ENCODE measurements around the gene ITGB1BP1. TPM values are rescaled to one million over a fixed set of nuclear protein-coding genes. Genes with fewer than 3 reads are reported as not detected.

Gene ITGB1BP1
- total and polyA plus RNA-seq, 8 donors, result 10.8 to 55.4 (median 22.7) TPM

DNA sequence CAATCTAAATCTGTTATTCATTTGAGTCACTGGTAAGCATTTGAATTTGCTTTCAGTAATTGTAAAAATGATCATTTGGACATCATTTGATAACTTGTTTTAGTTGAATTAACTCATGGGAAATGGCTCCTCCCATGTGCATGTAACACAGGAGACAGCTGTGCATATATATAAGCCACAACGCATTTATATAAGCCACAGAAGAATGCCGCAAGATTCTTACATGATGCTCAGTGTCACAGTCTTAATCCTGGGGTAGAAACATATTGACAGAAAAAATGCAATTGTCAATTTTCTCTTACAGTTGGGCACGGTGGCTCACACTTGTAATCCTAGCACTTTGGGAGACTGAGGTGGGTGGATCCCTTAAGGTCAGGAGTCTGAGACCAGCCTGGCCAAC, 37.8 kb upstream of the ITGB1BP1 start:
- 96 to 100% methylated on average over 3 of the region's 3 CpGs for WGBS, 2 donors
- no peaks in the 10 kb centered on the region for H3K27me3 ChIP-seq

GRCh38 chr2:9460441-9461017, 37.2 kb upstream of the ITGB1BP1 start:
- Histone ChIP-seq H3K9me3 (no peaks in the 10 kb centered on the region), H3K4me3 (no peak overlapping the region), H3K27me3 (no peaks in the 10 kb centered on the region), H3K4me1 (no peaks in the 10 kb centered on the region), H3K27ac (no peak overlapping the region), H3K36me3 (peaks cover 0 to 7% (median 6%) of the 10 kb centered on the region in 3 donors)
- DNase-seq (no peak), ATAC-seq (no peak), FAIRE-seq (no peak)
- TF ChIP-seq, protein P1, sequence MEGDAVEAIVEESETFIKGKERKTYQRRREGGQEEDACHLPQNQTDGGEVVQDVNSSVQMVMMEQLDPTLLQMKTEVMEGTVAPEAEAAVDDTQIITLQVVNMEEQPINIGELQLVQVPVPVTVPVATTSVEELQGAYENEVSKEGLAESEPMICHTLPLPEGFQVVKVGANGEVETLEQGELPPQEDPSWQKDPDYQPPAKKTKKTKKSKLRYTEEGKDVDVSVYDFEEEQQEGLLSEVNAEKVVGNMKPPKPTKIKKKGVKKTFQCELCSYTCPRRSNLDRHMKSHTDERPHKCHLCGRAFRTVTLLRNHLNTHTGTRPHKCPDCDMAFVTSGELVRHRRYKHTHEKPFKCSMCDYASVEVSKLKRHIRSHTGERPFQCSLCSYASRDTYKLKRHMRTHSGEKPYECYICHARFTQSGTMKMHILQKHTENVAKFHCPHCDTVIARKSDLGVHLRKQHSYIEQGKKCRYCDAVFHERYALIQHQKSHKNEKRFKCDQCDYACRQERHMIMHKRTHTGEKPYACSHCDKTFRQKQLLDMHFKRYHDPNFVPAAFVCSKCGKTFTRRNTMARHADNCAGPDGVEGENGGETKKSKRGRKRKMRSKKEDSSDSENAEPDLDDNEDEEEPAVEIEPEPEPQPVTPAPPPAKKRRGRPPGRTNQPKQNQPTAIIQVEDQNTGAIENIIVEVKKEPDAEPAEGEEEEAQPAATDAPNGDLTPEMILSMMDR (IDR thresholded peaks at IDR 0.05), result no peak
- 96 to 97% methylated on average over 3 of the region's 3 CpGs for WGBS, 2 donors
- intact Hi-C loops (cut with DNase I), result no loop called here

More for the DNA sequence above, 37.8 kb upstream of the ITGB1BP1 start:
- Histone ChIP-seq H3K4me3 (no peak overlapping the region), H3K9me3 (no peaks in the 10 kb centered on the region), H3K4me1 (no peaks in the 10 kb centered on the region), H3K27ac (no peak overlapping the region), H3K36me3 (peaks cover 0 to 6% (median 5%) of the 10 kb centered on the region in 3 donors)
- DNase-seq, result no peak
- ATAC-seq, result no peak
- FAIRE-seq, result no peak
- intact Hi-C loops (cut with DNase I), result no loop called here
- TF ChIP-seq, protein P1 (IDR thresholded peaks at IDR 0.05), result no peak

- Histone ChIP-seq H3K27me3 (no peaks in the 10 kb centered on the region), H3K36me3 (peaks cover 0 to 12% (median 8%) of the 10 kb centered on the region in 3 donors), H3K4me1 (no peaks in the 10 kb centered on the region), H3K9me3 (no peaks in the 10 kb centered on the region), H3K27ac (no peak overlapping the region), H3K4me3 (no peak overlapping the region)
- ATAC-seq, result no peak
- TF ChIP-seq, protein P1 (IDR thresholded peaks at IDR 0.05), result no peak
- intact Hi-C loops (cut with DNase I), result no loop called here
- no peak for FAIRE-seq
- no peak for DNase-seq
- WGBS, 2 donors, result 92 to 93% methylated on average over 1 of the region's 1 CpG
Observed at GRCh38 chr2:9451231-9451630, 27.9 kb upstream of the ITGB1BP1 start.

DNA sequence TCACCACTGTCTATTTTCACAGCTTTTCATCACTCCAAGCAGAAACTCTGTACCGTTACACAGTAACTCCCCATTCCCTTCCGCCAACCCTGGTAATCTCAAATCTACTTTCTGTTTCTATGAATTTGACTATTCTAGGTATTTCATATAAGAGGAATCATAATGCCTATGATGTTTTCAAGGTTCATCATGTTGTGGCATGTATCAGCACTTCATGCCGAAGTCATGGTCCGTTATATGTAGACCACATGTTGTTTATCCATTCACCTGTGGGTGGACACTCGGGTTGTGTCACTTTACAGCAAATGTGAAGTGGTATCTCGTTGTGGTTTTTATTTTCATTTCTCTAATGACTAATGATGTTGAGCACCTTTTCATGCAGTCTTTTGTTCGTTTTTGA, 21.8 kb upstream of the ITGB1BP1 start:
- intact Hi-C loops (cut with DNase I), result no loop called here
- no peak for DNase-seq
- 89 to 94% methylated on average over 7 of the region's 7 CpGs for WGBS, 2 donors
- no peaks in the 10 kb centered on the region for H3K27me3 ChIP-seq
- H3K4me1 ChIP-seq, result no peaks in the 10 kb centered on the region
- TF ChIP-seq, protein P1 (IDR thresholded peaks at IDR 0.05), result no peak
- H3K4me3 ChIP-seq, result no peak overlapping the region
- ATAC-seq, result no peak
- no peaks in the 10 kb centered on the region for H3K9me3 ChIP-seq
- H3K36me3 ChIP-seq, result peaks cover 0 to 30% (median 0%) of the 10 kb centered on the region in 3 donors
- no peak overlapping the region for H3K27ac ChIP-seq
- no peak for FAIRE-seq

- 88 to 91% methylated on average over 5 of the region's 5 CpGs for WGBS, 2 donors
- Histone ChIP-seq H3K9me3 (no peaks in the 10 kb centered on the region), H3K4me3 (no peak overlapping the region), H3K36me3 (peaks cover 0 to 33% (median 0%) of the 10 kb centered on the region in 3 donors), H3K4me1 (no peaks in the 10 kb centered on the region), H3K27ac (no peak overlapping the region), H3K27me3 (no peaks in the 10 kb centered on the region)
- ATAC-seq (no peak), FAIRE-seq (no peak), DNase-seq (no peak)
- intact Hi-C loops (cut with DNase I), result no loop called here
- TF ChIP-seq, protein P1 (IDR thresholded peaks at IDR 0.05), result no peak
Observed at GRCh38 chr2:9443526-9443925, 20.2 kb upstream of the ITGB1BP1 start.

Measured in pancreas (tissue), 10 donors.